ENCODE measurements around the gene PHKA2.

The PHKA2 gene

DNA sequence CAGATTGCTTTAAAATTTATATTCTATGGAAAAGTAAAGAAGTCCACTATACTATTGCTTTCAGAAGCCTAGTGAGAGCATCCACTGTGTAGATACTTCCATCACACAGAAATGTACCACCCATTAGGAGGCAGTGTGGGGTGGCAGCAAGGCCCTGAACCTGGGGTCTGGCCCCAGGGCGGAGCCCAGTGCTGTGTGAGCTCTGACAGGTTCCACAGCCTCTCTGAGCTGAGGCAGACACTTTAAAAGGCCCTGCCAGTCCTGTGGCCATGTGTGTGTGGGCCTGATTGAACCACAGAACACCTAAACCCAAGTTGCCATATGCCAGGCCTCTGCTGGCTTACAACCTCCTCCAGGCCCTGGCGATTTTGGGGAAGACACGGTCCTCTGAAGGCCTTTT lies 49.2 kb downstream of the PHKA2 start:
- no peak for DNase-seq (ENCODE audit: low read depth, low spot score)

DNA sequence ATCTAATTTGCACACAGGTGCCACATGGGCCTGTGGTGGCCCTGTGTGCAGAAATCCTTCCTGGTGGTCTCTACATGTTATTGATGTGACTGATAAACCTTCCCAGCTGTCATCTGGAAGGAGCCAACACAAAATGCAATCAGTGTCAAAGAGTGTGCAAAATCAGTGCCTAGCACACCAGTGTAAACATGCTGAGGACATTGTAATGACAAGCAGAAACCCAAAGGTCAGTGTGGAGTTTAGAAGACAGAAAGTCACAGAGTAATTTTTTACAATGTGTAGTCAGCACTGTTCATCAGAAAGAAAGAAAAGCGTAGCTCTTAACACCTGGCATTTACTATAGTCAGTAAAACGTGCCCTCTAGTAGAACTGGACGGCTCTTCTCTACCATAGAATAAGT lies 50.3 kb downstream of the PHKA2 start:
- DNase-seq (ENCODE audit: low read depth, low spot score) = no peak

DNA sequence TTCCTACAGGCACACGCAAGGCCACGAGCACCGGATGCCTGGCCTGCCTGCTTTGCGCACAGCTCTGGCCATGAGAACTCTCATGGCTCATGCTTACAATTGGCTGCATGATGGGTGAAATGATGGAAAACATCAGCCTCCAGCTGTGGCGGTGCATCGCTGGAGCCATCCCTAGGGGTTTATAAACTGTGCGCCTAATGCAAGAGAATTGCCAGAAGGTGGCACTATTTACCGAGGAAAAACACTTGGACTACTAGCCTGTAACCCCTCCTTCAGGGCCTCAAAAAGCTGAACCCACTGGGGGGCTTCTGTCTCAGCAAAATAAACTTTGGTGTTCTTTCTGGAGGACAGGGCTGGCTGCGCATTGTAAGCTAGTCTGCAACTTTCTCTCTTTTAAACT lies 51.9 kb downstream of the PHKA2 start:
- DNase-seq (ENCODE audit: low read depth, low spot score) = no peak

DNA sequence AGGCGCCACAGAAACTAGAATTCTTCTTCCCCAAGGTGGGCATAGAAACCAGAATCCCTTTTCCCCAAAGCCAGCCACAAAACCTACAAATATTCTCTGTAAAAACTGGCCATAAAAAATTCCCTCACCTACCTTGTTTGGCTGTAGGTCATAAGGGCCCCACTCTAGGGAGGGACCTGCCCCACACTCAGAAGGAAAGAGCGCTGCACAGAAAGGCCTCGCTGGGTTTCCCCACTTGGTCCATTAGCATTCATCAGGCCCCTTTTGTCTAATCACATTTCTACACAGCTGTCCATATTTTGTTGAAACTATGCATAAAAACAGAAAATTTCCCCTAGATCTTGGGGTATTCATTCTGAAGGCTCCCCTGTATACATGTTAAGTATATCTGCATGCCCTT lies 54.1 kb downstream of the PHKA2 start:
- DNase-seq (ENCODE audit: low read depth, low spot score) = no peak

DNA sequence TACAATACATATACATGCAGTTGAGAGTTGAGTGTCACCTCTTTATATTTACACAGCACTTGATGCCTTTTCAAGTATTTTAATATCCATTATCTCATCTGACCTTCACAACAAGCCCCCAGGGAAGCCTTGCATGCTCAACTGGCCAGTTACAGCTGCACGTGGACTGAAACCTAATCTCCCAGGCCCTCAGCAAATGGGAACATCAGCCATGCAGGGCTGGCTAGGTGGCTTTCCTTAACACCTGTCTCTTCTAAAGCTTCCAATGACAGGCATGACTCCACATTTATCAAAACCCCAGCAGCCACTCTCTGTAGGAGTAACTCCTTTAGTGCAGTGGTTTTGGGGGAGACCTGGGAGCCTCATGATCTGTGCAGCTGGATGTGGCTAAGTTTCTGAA lies 56.4 kb downstream of the PHKA2 start:
- no peak for DNase-seq (ENCODE audit: low read depth, low spot score)

DNA sequence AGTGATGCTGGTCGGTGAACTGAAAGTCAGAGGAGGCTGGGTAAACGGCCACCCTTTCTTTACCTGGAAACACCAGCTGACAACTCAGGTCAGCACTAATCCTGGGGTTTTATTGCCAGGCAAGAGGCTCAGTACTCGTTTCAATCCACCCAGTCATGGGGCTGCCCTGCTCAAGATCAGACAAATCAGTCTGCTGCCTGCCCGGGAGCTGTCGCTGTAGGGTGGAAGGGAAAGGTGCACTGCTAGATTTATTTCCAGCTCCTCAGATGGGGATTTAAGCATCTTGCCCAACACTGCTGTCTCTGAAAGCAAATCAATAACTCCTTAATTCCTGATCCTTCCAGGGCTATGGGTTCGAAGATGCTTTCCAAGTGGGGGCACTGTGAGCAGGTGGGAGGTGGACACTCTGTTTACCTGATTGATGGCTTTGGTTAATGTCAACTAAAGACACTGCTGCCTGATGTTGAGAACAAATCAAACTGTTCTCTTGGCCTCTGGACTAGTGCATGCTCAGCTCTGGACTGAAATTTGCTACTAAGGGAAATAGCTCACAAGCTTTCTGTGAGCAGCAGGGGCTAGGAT lies 59.3 kb downstream of the PHKA2 start:
- DNase-seq (ENCODE audit: low read depth, low spot score) = no peak

- no peak for DNase-seq (ENCODE audit: low read depth, low spot score)
Measured at GRCh38 chrX:18920566-18920965, 63.3 kb downstream of the PHKA2 start.

DNA sequence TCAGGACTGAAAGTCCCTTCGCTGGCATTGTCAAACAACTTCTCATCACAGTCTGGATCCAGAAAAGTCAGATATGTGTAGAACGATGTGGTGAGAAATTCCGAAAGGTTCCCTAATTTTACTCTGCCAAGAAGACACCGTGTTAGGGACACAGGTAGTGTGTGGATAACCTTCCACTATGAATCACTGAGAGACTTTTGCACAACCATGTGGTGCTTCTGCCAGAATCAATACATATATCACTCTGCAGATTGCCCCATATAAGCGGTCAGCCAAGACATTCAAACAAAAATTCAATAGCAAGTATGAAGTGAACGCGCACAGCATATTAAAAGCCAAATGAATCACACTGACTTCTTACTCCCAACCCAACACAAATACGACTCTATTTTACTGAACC lies 63.8 kb downstream of the PHKA2 start:
- DNase-seq (ENCODE audit: low read depth, low spot score) = no peak

DNA sequence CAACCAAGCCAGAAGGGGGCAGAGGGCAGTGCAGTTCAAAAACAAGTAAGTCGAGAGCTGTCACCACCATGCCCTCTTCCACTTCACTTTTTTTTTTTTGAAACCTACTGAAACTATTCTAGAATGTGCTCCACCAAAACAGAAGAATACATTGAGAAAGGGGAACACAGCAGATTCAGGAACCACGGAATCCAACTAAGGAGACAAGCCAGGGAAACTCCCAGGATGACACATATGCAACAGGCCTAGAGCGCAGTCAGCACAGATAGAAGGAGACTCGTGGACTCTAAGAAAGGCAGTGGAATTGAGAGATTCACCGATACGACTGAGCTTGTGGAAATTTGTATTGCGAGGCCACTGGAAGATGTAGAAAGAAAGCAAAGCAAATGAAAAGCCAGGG lies 66.1 kb downstream of the PHKA2 start:
- no peak for DNase-seq (ENCODE audit: low read depth, low spot score)

DNA sequence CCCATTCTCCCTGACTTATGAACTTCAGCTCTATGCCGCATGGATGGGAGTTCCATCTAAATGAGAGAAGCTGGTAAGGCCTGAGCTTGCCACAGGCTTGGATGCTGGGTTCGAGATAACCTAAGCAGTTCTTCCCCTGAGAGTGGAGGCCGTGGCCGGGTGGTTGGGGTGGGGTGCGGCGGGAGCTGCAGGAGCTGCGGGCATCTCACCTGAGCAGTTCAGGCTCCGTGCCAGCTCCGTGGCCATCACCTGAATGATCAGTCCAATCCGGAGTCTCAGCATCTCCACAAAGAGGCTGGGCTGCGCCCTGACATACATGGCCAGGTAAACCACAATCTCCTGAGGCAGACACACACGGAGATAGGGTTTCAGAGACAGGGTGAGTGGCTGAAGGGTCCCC lies 77.6 kb downstream of the PHKA2 start:
- no peak for DNase-seq (ENCODE audit: low read depth, low spot score)

- DNase-seq (ENCODE audit: low read depth, low spot score) = no peak
Measured at GRCh38 chrX:18900401-18900976, 83.4 kb downstream of the PHKA2 start.

GRCh38 chrX:18899796-18900380 lies 84.0 kb downstream of the PHKA2 start:
- DNase-seq (ENCODE audit: low read depth, low spot score) = no peak

DNA sequence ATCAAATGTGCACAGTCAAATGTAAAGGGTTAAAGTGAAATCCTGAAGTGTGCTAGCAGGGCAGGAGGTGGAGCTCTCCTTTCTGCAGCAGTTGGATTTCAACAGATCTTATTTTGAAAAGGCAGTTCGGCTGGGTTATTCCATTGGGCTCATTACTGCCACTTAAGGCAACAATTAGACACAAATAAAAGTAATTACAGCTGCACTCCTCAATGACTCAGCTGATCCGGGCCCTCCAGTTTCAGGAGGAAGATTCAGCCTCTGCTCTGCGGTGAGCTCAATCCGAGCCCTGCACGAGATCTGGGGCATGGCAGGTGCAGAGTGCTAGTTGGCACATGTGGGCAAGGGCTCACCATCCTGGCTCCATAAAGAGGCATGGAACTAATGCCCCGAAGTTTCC lies 85.4 kb downstream of the PHKA2 start:
- DNase-seq (ENCODE audit: low read depth, low spot score) = no peak

DNA sequence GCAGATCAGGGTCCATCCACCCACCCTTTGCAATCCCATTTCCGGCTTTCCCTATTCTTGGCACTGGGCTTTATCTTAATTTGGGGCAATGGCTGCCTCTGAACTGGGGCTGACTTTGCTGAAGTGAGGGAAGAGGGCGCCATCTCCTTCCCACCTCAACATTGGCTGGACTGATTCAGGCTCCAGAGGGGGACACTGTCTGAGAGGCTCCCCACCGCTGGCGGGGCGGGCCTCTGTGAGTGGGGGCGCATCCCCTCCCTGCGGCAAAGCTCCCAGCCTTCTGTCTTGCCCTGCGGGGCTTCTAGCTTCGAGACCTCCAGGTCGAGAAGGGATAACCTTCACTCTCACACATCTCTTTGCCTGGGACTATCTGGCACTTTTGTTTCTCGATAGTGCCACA lies 85.8 kb downstream of the PHKA2 start:
- no peak for DNase-seq (ENCODE audit: low read depth, low spot score)

- DNase-seq (ENCODE audit: low read depth, low spot score) = no peak
Measured at GRCh38 chrX:18897611-18898010, 86.3 kb downstream of the PHKA2 start.

- no peak for DNase-seq (ENCODE audit: low read depth, low spot score)
Measured at GRCh38 chrX:18896680-18897544, 87.0 kb downstream of the PHKA2 start.

DNA sequence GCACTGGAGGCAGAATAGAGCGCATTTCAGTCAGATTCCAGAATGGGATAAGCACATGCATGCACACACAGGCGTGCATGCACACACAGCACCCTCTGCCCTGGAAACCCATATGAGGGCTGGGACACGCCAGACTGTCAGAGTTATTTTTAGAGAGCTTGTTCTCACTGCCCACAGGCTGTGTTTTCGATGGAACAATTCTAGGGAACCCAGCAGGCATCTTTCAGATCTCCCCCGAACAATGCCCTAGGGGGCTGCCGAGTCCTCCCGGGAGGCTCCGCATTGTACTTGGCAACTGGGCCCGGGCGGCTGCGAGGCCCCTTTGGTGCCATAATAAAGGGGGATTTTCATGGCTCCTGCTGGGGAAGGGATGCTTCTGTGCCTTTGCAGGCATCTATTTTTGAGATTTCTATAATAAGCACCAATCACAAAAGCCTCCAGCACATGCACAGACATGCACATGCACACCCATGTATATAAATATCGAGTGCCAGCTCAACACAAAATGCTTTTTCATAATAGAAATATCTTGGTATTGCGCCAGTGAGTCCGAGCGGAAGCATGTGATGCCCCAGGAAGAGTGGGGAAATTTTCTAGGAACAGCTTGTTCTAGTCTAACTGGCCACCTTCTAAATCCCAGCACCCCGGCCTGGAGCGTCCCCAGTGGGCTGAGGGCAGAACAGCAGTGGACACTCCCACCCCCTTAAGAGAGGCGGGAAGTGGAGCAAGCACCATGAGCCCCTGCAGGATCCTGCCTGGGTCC lies 88.5 kb downstream of the PHKA2 start:
- DNase-seq (ENCODE audit: low read depth, low spot score) = no peak

DNA sequence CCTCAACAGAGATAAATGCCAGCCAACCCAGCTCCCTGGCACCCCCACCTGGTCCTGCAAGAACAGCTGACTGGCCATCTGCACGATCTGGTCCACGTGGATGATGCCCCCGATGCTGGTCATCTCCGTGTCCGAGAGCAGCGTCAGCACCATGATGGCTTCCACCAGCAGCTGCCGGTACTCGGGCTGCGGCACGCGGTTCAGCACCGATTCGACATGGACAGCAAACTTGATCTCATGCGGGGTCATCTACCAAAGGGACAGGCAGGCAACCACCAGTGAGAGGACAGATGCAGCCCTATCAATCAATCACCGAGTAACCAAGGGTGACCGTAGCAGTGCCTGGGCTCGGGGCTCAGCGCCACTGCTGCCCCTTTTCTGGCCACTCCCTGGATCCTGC lies 89.8 kb downstream of the PHKA2 start:
- DNase-seq (ENCODE audit: low read depth, low spot score) = no peak

GRCh38 chrX:18893536-18893935 lies 90.4 kb downstream of the PHKA2 start:
- DNase-seq (ENCODE audit: low read depth, low spot score) = no peak

DNA sequence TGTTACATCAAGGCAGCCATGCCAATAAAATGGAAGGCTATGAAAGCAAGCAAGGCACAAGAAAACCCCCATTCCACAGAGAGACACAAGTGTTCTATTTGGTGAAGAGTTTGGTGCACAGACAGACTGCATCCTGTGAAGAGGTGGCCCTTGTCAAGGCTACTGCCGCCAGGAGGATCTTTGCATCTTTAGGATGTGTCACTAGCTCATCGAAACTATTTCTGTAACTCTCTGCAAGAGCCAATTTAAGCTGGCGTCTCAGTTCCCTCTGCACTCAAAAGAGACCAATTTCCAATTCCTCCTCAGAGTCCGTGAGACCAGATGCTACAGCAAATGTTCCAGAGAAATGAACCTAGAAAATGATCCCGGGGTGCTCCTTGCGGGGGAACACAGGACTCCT lies 91.0 kb downstream of the PHKA2 start:
- DNase-seq (ENCODE audit: low read depth, low spot score) = no peak

DNA sequence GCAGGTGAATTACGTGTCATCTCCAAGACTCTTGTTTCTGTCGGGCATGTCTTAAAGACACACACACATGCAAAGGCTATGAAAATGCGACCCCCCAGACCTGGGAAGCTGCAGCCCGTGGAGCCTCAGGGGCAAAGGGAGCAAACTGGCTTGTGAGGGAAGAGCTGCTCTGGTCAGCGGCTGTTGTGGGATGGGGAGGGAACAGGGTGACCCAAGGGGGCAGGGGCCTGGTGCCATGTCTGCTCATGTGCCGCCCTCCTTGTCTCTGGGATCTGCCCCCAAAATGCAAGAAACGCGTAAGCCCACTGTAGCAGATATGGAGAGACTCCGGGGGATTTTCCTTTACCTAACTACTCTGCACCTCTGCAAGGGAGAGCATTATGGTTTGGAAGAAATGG lies 92.4 kb downstream of the PHKA2 start:
- no peak for DNase-seq (ENCODE audit: low read depth, low spot score)

Data from iPS DF 19.7 (cell line).